K562 (cell line): Measurements from ENCODE around the gene ZNF584. TPM values are rescaled to one million over a fixed set of nuclear protein-coding genes. Genes with fewer than 3 reads are reported as not detected.
A peak's percentile ranks its signal among the peaks of the same experiment; 100 is the strongest.

Source experiments
- BCOR ChIP-seq: fragments of 450-650 bp; IDR thresholded peaks from 2 replicates; pipeline ENCODE4 v1.6.1; 2016
- CHCHD3 ChIP-seq: fragments of 250-450 bp; sonication (Bioruptor Pico); IDR thresholded peaks from 2 replicates; pipeline ENCODE4 v2.1.2; 2022; ENCODE audit warnings: mild to moderate bottlenecking
- EWSR1 ChIP-seq: fragments of 450-650 bp; IDR thresholded peaks from 2 replicates; pipeline ENCODE4 v1.6.1; 2018; ENCODE audit warnings: borderline replicate concordance, mild to moderate bottlenecking, low read depth, moderate library complexity; ENCODE audit not compliant: partially characterized antibody
- HIVEP1 ChIP-seq: fragments of 250-450 bp; sonication (Bioruptor Pico); IDR thresholded peaks from 2 replicates; pipeline ENCODE4 v1.4.0; 2020; ENCODE audit warnings: mild to moderate bottlenecking
- NFYB ChIP-seq: IDR thresholded peaks from 2 replicates; pipeline ENCODE4 v1.6.1; 2011; ENCODE audit warnings: mild to moderate bottlenecking, moderate library complexity; ENCODE audit not compliant: insufficient read length; ENCODE audit errors: extremely low read depth
- POLR2AphosphoS5 ChIP-seq: IDR thresholded peaks from 2 replicates; pipeline ENCODE4 v1.6.1; 2011; ENCODE audit warnings: mild to moderate bottlenecking, low read depth, low read length, moderate library complexity; ENCODE audit not compliant: control insufficient read depth, insufficient read depth
- polyA plus RNA-seq, 8 experiments: library from polyadenylated mRNA; depleted of rRNA in 4 of 8; stranded (reverse) in 5 of 8; unstranded in 3 of 8; fragments of >200 nt; fragmentation: Nextera tagmentation in 2 of 8; fragmentation: Illumina TruSeq in 1 of 8; extraction: Ambion mirVana in 2 of 8; extraction: Trizol in 1 of 8; gene quantifications; 2 replicates each; pipeline versions ENCODE4 v1.2.1 to v1.2.3, GENCODE V29; 2011 to 2014; ENCODE audit warnings: inconsistent platforms in 1 of 8, missing spikeins in 1 of 8
- total RNA-seq, 7 experiments: library from RNA; depleted of rRNA in 6 of 7; stranded (reverse); fragments of >200 nt in 6 of 7; fragmentation: Illumina TruSeq in 2 of 7; extraction: Trizol in 2 of 7; gene quantifications; 2 replicates each; pipeline versions ENCODE4 v1.2.1 to v1.2.3, GENCODE V29; 2011 to 2021; ENCODE audit warnings: low replicate concordance in 1 of 7
- TF ChIP-seq, protein P1 (sequence below): sonication (generic); formaldehyde crosslinking; IDR thresholded peaks from 2 replicates; pipeline ENCODE4 v1.8.1; 2023; ENCODE audit warnings: mild to moderate bottlenecking, missing genetic modification reagents, moderate library complexity
- TF ChIP-seq, protein P2 (sequence below), 2 experiments: fragments of 450-650 bp; formaldehyde crosslinking in 1 of 2; IDR thresholded peaks; 2 replicates each; pipeline versions ENCODE4 v1.4.0 to v1.6.1; 2014 to 2020; ENCODE audit warnings: mild to moderate bottlenecking in 2 of 2, borderline replicate concordance in 1 of 2, low read depth in 1 of 2

Gene ZNF584
- total and polyA plus RNA-seq, 9 of the 15 experiments (the other 6 are each of a cell fraction or from before 2014, with no cell fraction given): 5.8 to 43.4 (median 24.6) TPM

GRCh38 chr19:58400916-58401839 is 7.3 kb upstream of the ZNF584 start (continued):
- TF ChIP-seq BCOR: peak; percentile 82
- TF ChIP-seq, protein P1, sequence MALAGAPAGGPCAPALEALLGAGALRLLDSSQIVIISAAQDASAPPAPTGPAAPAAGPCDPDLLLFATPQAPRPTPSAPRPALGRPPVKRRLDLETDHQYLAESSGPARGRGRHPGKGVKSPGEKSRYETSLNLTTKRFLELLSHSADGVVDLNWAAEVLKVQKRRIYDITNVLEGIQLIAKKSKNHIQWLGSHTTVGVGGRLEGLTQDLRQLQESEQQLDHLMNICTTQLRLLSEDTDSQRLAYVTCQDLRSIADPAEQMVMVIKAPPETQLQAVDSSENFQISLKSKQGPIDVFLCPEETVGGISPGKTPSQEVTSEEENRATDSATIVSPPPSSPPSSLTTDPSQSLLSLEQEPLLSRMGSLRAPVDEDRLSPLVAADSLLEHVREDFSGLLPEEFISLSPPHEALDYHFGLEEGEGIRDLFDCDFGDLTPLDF (CRISPR knock-in tag): peak; percentile 93
- peak; percentile 83 for TF ChIP-seq NFYB
- TF ChIP-seq HIVEP1 (CRISPR knock-in tag): 0 out of 2 replicates have a peak, but pooled peaks have one; percentile 14
- TF ChIP-seq CHCHD3 (CRISPR knock-in tag): 0 out of 2 replicates have a peak, but pooled peaks have one; percentile 73
- TF ChIP-seq, protein P2, sequence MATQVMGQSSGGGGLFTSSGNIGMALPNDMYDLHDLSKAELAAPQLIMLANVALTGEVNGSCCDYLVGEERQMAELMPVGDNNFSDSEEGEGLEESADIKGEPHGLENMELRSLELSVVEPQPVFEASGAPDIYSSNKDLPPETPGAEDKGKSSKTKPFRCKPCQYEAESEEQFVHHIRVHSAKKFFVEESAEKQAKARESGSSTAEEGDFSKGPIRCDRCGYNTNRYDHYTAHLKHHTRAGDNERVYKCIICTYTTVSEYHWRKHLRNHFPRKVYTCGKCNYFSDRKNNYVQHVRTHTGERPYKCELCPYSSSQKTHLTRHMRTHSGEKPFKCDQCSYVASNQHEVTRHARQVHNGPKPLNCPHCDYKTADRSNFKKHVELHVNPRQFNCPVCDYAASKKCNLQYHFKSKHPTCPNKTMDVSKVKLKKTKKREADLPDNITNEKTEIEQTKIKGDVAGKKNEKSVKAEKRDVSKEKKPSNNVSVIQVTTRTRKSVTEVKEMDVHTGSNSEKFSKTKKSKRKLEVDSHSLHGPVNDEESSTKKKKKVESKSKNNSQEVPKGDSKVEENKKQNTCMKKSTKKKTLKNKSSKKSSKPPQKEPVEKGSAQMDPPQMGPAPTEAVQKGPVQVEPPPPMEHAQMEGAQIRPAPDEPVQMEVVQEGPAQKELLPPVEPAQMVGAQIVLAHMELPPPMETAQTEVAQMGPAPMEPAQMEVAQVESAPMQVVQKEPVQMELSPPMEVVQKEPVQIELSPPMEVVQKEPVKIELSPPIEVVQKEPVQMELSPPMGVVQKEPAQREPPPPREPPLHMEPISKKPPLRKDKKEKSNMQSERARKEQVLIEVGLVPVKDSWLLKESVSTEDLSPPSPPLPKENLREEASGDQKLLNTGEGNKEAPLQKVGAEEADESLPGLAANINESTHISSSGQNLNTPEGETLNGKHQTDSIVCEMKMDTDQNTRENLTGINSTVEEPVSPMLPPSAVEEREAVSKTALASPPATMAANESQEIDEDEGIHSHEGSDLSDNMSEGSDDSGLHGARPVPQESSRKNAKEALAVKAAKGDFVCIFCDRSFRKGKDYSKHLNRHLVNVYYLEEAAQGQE (IDR thresholded peaks at IDR 0.05; ENCODE audit: borderline replicate concordance): no peak
- TF ChIP-seq, protein P2 (CRISPR knock-in tag; IDR thresholded peaks at IDR 0.05; ENCODE audit: low read depth): peak; percentile 58; the same call in 1 of the 2 replicates
- TF ChIP-seq POLR2AphosphoS5: peak; percentile 89
- TF ChIP-seq EWSR1: no peak
